GM12891 (cell line): ENCODE results near the gene LNP1.

Experiments
- POLR2A ChIP-seq: IDR thresholded peaks from 2 replicates; pipeline ENCODE4 v1.6.1; 2011; ENCODE audit warnings: low read depth, low read length, control low read depth
- POLR2AphosphoS5 ChIP-seq: IDR thresholded peaks from 2 replicates; pipeline ENCODE4 v1.6.1; 2011; ENCODE audit warnings: low read depth, low read length, control low read depth

GRCh38 chr3:100503448-100503847, 102.1 kb downstream of the LNP1 start:
- TF ChIP-seq POLR2AphosphoS5 (no peak), POLR2A (no peak)
